Activated naive CD4-positive, alpha-beta T cell treated with Interleukin-2 at 50 U/mL for 16 hours (primary cell): ENCODE results near the gene CHCHD10.
A peak's percentile ranks its signal among the peaks of the same experiment; 100 is the strongest.
"Not testable (repeated sequence)": the region's sequence is repeated elsewhere in the genome, so short reads cannot be mapped to it uniquely, and the experiment has no call there.

Experiments
- DNase-seq: peaks from one replicate; pipeline ENCODE4 v3.0.0-alpha.2; 2020

Gene CHCHD10

GRCh38 chr22:23744001-23744400 is 23.8 kb downstream of the CHCHD10 start:
- no peak for DNase-seq

GRCh38 chr22:23743303-23743705 is 24.5 kb downstream of the CHCHD10 start:
- no peak for DNase-seq

GRCh38 chr22:23742505-23743264 is 25.1 kb downstream of the CHCHD10 start:
- DNase-seq, result no peak

GRCh38 chr22:23737696-23738095 is 30.1 kb downstream of the CHCHD10 start:
- no peak for DNase-seq

GRCh38 chr22:23728108-23728507 is 39.7 kb downstream of the CHCHD10 start:
- DNase-seq, result not testable (repeated sequence)

- DNase-seq, result no peak
Measured at GRCh38 chr22:23722724-23723123, 45.0 kb downstream of the CHCHD10 start.

GRCh38 chr22:23722160-23722559 is 45.6 kb downstream of the CHCHD10 start:
- no peak for DNase-seq

GRCh38 chr22:23720855-23721254 is 46.9 kb downstream of the CHCHD10 start:
- DNase-seq, result no peak

GRCh38 chr22:23718371-23719165 is 49.2 kb downstream of the CHCHD10 start:
- DNase-seq, result no peak

GRCh38 chr22:23716811-23717801 is 50.7 kb downstream of the CHCHD10 start:
- peak; percentile 81 for DNase-seq
